ENCODE data around the gene IRGC.

IRGC gene

DNA sequence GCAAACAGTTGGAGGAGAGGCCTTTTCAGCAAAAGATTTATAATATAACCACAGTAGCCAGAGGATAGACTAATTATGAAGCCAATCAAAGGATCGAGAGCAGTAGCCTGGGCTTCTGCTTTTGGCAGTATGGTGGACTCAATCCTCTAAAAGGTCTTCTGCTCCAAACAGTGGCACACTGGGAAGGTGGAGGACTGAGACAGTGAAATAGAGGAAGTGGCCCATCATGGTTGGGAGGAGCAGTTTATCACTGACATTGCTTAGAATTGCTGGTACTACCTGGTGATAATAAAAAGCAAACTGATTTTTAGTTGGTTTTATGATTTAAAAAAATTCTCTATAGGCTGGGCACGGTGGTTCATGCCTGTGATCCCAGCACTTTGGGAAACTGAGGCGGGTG is 25.0 kb upstream of the IRGC start:
- no peak for DNase-seq

DNA sequence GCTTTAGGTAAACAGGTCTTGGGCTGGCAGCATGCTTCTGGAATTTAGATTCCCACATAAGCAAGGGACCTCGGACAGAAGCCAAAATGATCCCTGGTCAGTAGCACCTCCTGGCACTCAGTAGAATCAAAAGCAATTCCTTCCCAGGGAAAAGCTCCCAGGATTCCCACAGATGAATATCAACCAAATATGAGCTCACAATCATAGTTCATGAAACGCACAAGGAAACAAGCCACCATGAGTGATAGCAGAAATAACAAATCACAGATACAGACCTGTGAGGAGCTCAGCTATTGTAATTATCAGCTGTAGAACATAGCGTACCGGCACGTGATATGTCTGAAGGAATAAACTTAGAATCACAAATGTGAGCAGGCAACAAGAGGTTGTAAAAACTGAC is 24.1 kb upstream of the IRGC start:
- DNase-seq, result no peak

DNA sequence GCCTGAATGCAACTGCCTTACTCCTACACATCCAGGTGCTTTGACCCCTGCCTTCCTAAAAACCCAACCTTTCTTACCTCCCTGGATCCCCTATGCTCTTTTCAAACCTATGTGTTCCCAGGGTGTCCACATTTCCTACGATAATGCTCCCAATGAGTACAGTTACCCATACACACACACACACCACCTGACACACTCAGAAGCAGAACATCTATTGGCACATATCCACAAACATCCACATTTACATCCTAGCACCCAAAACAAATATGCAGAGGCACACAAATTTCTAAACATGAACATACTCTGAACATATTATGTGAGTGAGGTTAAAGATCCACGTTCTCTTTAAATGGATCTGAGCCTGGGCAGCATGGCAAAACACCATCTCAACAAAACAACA is 23.5 kb upstream of the IRGC start:
- no peak for DNase-seq

DNA sequence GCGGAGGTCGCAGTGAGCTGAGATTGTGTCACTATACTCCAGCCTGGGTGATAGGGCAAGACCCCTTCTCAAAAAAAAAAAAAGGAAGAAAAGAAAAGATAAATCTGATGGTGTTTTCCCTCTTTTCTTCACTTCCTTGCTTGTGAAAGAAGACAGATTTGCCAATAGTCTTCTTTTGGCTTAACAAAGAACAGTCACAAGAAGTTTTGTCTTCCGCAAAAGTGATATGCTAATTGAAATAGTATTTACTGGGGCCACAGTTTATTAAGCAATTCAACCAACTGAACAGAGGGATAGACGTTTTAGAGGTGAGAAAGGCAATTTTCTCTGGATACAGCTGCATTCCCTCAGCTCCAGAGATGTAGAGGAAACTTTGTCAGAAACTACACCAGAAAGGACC is 23.0 kb upstream of the IRGC start:
- DNase-seq, result no peak

DNA sequence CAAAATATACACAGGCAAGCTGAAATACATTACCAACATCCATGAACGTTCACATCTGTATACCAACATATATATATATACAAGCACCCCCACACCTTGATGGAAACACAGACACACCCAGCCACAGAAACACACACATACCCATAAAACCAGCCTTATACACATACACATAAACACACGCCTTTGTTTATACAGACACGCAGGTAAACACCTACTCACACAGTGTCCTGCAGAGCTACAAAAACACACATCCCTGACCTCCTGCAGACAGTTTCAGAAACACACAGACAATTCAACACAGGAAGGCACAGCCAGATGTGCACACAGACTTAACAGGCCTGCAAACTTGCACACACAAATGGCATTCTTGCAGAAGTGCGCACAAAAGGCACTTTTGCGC is 21.3 kb upstream of the IRGC start:
- DNase-seq, result no peak

- DNase-seq, result no peak
Measured at GRCh38 chr19:43695985-43696704, 19.7 kb upstream of the IRGC start.

DNA sequence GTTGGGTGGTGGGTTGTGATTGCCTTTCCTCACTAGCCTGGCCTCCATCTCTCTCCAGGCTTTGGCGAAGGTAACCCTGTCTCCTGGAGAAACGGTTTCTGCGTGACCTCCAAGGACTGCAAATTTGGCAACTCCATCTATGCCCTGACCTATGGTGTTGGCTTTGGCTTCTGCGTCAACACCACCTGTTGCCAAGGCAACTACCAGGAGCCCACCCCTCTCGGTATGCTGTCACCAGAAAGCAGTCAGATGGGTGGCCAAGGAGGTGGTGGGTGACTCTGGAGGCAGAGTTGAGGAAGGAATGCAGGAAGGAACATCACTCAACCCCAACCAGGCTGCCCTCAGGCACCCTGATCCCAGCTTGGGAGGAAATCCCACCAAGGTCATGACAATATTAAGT is 18.6 kb upstream of the IRGC start:
- DNase-seq, result no peak

GRCh38 chr19:43699506-43700394 is 16.1 kb upstream of the IRGC start:
- DNase-seq, result peak in 29 of 56 donors; percentile 3 to 60 (median 15)

GRCh38 chr19:43700395-43701000 is 15.4 kb upstream of the IRGC start:
- peak in 32 of 56 donors; percentile 1 to 52 (median 15) for DNase-seq

DNA sequence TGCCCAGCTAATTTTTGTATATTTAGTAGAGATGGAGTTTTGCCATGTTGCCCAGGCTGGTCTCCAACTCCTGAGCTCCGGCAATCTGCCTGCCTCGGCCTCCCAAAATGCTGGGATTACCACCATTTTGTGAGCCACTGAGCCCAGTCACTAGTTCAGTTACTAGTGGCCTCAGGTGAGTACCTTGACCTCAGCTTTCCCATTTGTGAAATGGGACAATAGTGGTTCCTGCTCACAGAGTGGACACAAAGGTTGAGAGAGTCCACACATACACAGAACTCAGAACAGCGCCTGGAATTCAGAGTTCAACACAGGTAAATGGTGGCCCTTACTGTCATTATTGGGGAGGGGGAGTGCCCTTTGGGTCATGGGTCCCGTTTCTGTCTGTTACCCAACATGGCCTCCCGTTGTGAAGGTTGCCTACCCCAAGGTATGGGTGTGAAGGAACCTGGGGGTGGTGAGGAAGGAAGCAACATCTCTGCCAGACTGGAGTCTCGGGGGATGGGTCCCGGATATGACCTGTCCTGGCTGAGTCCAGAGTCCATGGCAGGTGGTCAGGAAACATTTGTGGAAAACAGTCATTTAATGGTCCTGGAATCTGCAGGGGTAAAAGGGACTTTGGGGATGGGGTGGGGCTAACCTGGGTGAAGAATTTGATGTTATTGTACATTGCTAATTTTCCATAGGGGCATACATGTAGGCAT is 11.7 kb upstream of the IRGC start:
- DNase-seq, result no peak

- DNase-seq, result no peak
Measured at GRCh38 chr19:43705729-43706128, 10.1 kb upstream of the IRGC start.

DNA sequence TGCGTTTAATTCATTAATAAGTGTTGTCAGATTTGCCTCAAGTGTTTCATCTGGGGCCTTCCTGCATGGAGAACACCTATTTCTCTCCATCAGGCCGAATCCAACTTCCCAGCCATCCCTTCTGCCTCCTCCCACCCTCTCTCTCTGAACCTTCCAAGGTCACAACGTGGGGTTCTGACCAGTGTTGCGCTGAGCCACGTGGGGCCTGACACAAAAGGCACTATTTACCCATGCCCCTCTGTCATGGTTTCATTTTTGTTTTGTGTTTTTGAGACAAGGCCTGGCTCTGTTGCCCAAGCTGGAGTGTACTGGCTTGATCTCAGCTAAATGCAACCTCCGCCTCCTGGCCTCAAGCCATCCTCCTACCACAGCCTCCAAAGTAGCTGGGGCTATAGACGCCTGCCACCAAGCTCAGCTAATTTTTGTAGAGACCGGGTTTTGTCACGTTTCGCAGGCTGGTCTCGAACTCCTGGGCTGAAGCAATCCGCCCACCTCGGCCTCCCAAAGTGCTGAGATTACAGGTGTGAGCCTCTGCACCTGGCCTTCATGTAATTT is 8.6 kb upstream of the IRGC start:
- no peak for DNase-seq

GRCh38 chr19:43708716-43709115 is 7.2 kb upstream of the IRGC start:
- DNase-seq, result no peak

DNA sequence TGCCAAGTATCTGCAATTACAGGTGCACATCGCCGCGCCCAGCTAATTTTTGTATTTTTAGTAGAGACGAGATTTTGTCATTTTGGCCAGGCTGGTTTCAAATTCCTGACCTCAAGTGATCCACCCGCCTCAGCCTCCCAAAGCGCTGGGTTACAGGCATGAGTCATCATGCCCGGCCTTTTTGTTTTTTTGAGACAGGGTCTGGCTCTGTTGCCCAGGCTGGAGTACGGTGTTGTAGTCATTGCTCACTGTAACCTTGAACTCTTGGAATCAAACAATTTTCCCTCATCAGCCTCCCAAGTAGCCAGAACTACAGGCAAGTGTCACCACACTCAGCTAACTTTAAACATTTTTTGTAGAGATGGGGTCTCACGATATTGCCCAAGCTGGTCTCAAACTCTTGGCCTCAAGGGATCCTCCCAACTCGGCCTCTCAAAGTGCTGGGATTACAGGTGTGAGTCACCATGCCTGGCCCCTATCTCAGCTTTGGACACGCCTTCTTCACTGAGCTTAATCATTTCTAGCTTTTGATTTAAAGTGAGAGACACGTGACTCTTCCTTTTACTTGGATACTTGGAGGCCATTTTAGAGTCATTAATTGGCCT is 4.0 kb upstream of the IRGC start:
- no peak for DNase-seq

GRCh38 chr19:43713208-43713607 is 2.7 kb upstream of the IRGC start:
- DNase-seq, result no peak

- no peak for DNase-seq
Measured at GRCh38 chr19:43718627-43719377, 2.9 kb downstream of the IRGC start.

DNA sequence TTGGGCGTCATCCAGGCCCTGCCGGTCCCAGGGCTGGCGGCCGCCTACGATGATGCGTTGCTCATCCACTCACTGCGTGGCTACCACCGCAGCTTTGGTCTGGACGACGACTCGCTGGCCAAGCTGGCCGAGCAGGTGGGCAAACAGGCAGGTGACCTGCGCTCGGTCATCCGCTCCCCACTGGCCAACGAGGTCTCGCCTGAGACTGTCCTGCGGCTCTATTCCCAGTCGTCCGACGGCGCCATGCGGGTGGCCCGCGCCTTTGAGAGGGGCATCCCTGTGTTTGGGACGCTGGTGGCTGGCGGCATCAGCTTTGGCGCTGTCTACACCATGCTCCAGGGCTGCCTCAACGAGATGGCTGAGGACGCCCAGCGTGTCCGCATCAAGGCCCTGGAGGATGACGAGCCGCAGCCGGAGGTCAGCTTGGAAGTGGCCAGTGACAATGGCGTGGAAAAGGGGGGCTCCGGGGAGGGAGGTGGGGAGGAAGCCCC is 3.5 kb downstream of the IRGC start:
- DNase-seq, result no peak

- no peak for DNase-seq
Measured at GRCh38 chr19:43719918-43720317, 4.0 kb downstream of the IRGC start.

DNA sequence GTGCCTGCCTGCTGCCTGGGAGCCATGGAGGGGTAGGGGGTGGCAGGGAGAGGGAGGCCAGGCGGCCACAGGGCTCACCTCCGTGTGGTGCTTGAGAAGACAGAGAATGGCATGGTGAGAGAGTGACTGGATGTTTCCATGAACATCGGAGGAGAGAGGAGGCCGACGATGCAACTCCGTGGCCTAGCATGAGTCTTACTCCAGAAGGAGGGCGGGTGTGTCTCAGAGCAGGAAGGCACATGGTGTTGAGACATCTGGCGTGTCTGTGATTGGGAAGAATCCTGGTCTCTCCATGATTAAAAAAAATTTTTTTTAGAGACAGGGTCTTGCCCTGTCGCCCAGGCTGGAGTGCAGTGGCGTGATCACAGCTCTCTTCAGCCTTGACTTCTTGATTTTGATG is 5.1 kb downstream of the IRGC start:
- DNase-seq, result no peak

- DNase-seq, result no peak
Measured at GRCh38 chr19:43721469-43722048, 5.7 kb downstream of the IRGC start.
